DOHH2 (cell line): ENCODE measurements around the gene NLK.
"Not testable (repeated sequence)": the region's sequence is repeated elsewhere in the genome, so short reads cannot be mapped to it uniquely, and the experiment has no call there.

Source experiments
- H3F3A ChIP-seq: fragments of 200-600 bp; sonication (generic), shearing (Covaris generic); 2 replicates; pipeline ENCODE4 v1.6.0; 2016; ENCODE audit warnings: antibody characterized with exemption, mild to moderate bottlenecking; ENCODE audit not compliant: control insufficient read depth, insufficient read depth
- H3K27ac ChIP-seq: fragments of 200-600 bp; sonication (generic); 2 replicates; pipeline ENCODE4 v1.5.1; 2014; ENCODE audit warnings: low read depth, mild to moderate bottlenecking, low read length, moderate library complexity
- H3K27me3 ChIP-seq: fragments of 200-600 bp; sonication (generic); 2 replicates; pipeline ENCODE4 v1.6.1; 2014; ENCODE audit warnings: mild to moderate bottlenecking, low read length, mixed read lengths; ENCODE audit not compliant: control insufficient read depth
- H3K36me3 ChIP-seq: fragments of 200-600 bp; sonication (generic); 2 replicates; pipeline ENCODE4 v1.6.1; 2014; ENCODE audit warnings: mild to moderate bottlenecking, low read length, moderate library complexity, mixed read lengths; ENCODE audit not compliant: control insufficient read depth
- H3K4me1 ChIP-seq: fragments of 200-600 bp; sonication (generic); 2 replicates; pipeline ENCODE4 v1.6.1; 2014; ENCODE audit warnings: mild to moderate bottlenecking, low read length, mixed read lengths; ENCODE audit not compliant: control insufficient read depth
- H3K4me2 ChIP-seq: fragments of 200-600 bp; sonication (generic); 2 replicates; pipeline ENCODE4 v1.6.0; 2014; ENCODE audit warnings: mild to moderate bottlenecking, low read length, moderate library complexity
- H3K4me3 ChIP-seq: fragments of 200-600 bp; sonication (generic); 2 replicates; pipeline ENCODE4 v1.5.1; 2014; ENCODE audit warnings: mild to moderate bottlenecking, low read length, mixed read lengths
- H3K79me2 ChIP-seq: fragments of 200-600 bp; sonication (generic); 2 replicates; pipeline ENCODE4 v1.6.1; 2014; ENCODE audit warnings: mild to moderate bottlenecking, low read length, mixed read lengths; ENCODE audit not compliant: control insufficient read depth
- H3K9me2 ChIP-seq: fragments of 200-600 bp; sonication (generic); replicated peaks from 2 replicates; pipeline ENCODE4 v1.6.1; 2014; ENCODE audit warnings: mild to moderate bottlenecking, low read length, mixed read lengths; ENCODE audit not compliant: control insufficient read depth
- H3K9me3 ChIP-seq: fragments of 200-600 bp; sonication (generic); 2 replicates; pipeline ENCODE4 v1.6.1; 2014; ENCODE audit warnings: antibody characterized with exemption, low read length, mixed read lengths; ENCODE audit not compliant: control insufficient read depth, insufficient read depth
- H4K20me1 ChIP-seq: fragments of 200-600 bp; sonication (generic); 2 replicates; pipeline ENCODE4 v1.6.0; 2014; ENCODE audit warnings: low read depth, mild to moderate bottlenecking, antibody characterized with exemption, low read length, moderate library complexity; ENCODE audit not compliant: control insufficient read depth, insufficient read depth
- CTCF ChIP-seq: fragments of 200-600 bp; sonication (generic); IDR thresholded peaks from one replicate; pipeline ENCODE4 v1.5.1; 2014; ENCODE audit warnings: antibody characterized with exemption, mild to moderate bottlenecking, low read depth, low read length; ENCODE audit not compliant: poor library complexity, severe bottlenecking

Gene NLK

DNA sequence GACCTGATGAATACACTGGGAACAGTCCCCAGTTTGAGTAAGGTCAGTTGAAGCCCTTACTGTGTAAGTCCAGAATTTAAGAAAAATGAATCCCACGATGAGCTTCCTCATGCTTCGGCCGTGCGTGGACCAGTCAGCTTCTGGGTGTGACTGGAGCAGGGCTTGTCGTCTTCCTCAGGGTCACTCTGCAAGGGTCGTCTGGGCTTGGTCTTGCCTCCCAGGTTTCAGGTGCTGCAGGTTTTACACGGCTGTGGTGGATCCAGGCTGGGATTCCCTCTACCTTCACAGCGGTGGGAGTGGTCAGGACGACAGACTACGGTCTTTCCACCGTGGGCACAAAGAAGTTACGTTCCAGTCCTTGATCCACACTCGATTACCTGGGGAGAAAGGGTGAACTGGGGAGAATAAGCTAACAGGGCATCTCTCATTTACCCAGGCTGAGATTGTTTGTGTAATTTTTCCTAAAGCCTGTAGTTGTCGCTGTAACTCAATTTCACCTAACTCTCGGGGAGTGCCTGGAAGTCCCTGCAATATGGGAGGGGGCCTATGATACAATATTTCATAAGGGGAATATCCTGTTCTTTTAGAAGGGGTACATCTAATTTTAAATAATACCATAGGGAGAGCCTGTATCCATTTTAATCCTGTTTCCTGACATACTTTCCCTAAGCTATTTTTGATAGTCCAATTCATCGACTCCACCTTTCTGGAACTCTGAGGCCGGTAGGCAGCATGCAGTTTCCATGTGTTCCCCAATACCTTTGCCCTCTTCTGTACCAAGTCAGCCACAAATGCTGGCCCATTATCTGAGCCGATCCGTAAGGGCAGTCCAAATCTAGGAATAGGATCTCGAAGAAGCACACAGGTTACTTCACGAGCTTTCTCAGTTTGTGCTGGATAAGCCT, 190.7 kb downstream of the NLK start:
- H3F3A ChIP-seq, H3K4me1 ChIP-seq, H3K79me2 ChIP-seq, H3K9me2 ChIP-seq, H3K4me2 ChIP-seq, H3K36me3 ChIP-seq, H3K27ac ChIP-seq, H4K20me1 ChIP-seq, H3K4me3 ChIP-seq, H3K9me3 ChIP-seq: not testable (repeated sequence)
- H3K27me3 ChIP-seq: peaks cover 11% of the 10 kb centered on the region
- peak; percentile 54 for TF ChIP-seq CTCF

DNA sequence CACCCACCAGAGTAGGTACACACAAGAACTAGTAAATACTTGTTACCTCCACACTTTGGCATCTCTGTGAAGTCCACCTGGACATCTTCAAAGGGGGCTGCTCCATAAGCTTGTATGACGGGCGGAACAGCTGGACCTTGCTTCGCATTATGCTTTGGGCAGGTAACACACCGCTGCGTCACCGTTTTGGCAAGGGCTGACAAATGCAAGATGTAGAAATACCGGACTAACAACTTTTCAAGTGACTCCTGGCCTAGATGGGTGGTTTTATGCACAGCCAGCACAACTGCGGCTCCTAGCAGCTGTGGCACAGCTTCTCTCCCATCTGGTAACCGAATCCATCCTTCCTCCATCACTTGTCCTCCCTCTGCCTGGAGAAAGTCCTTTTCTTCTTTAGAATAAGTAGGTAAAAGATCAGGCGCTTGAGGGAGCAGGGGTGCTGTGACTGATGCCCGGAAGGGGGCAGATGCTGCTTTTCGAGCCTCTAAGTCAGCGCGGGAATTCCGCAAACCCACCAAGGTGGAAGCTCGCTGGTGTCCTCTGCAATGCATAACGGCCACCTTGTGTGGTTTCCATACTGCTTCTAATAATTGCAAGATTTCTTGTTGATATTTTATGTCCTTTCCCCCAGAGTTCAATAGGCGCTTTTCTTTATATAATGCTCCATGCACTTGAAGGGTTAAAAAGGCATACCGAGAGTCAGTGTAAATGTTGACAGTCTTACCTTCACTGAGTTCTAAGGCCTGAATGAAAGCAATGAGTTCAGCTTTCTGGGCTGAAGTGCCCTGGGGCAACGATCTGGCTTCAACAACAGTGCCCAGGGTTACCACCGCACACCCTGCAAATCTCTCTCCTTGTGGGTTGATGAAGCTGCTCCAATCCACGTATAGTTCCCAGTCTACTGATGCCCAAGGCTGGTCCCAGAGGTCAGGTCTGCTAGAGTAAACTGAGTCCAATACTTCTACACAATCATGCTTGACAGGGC, 191.7 kb downstream of the NLK start:
- H3K9me2 ChIP-seq, H3K4me2 ChIP-seq, H3F3A ChIP-seq, H3K79me2 ChIP-seq, H3K4me1 ChIP-seq, H4K20me1 ChIP-seq, H3K4me3 ChIP-seq, H3K36me3 ChIP-seq, H3K9me3 ChIP-seq, H3K27ac ChIP-seq: not testable (repeated sequence)
- peaks cover 11% of the 10 kb centered on the region for H3K27me3 ChIP-seq

- H4K20me1 ChIP-seq, H3K4me3 ChIP-seq, H3K79me2 ChIP-seq, H3K4me1 ChIP-seq, H3K27me3 ChIP-seq, H3K36me3 ChIP-seq, H3K4me2 ChIP-seq, H3K27ac ChIP-seq, H3F3A ChIP-seq, H3K9me3 ChIP-seq, H3K9me2 ChIP-seq: not testable (repeated sequence)
These were observed 192.7 kb downstream of the NLK start for GRCh38 chr17:28235066-28235700.

DNA sequence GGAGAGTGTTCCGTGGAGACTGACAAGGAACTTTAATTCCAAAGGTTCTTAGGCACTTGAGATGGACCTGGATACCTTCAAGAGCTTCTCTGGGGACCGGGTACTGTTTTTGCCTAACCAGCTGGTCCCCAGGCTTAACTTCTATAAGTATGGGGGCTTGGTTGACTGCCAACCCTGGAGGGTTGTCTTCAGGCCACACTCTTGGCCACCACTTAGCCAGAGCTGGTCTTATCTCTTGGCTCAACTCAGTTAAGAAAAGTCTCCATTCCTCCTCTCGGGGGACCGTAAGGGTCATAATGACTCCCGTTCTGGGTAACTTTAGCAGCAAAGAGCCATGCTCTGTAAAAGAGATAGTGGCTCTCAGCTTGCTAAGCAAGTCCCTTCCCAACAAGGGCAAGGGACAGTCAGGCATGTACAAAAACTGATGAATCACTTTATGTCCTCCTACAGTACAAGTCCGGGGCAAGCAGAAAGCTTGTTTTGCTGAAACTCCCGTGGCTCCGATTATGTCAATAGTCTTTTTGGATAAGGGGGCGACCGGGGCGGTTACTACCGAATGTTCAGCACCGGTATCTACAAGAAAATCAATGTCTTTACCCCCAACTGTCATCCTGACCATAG, 193.7 kb downstream of the NLK start:
- H3K36me3 ChIP-seq, H3F3A ChIP-seq, H3K9me2 ChIP-seq, H4K20me1 ChIP-seq, H3K27ac ChIP-seq, H3K9me3 ChIP-seq, H3K27me3 ChIP-seq, H3K4me2 ChIP-seq, H3K4me3 ChIP-seq, H3K4me1 ChIP-seq, H3K79me2 ChIP-seq: not testable (repeated sequence)

- H3K4me3 ChIP-seq, H3K4me1 ChIP-seq, H3K9me3 ChIP-seq, H3K4me2 ChIP-seq, H3K9me2 ChIP-seq, H3F3A ChIP-seq, H4K20me1 ChIP-seq, H3K36me3 ChIP-seq, H3K27ac ChIP-seq, H3K27me3 ChIP-seq, H3K79me2 ChIP-seq: not testable (repeated sequence)
These were observed 196.2 kb downstream of the NLK start for GRCh38 chr17:28238547-28239270.
